Neural progenitor cell (in vitro differentiated cells): ENCODE results near the gene GSAP. TPM values are rescaled to one million over a fixed set of nuclear protein-coding genes. Genes with fewer than 3 reads are reported as not detected.

Experiments used
- DNase-seq: peaks from one replicate; pipeline ENCODE4 v3.0.0-alpha.2; 2016; ENCODE audit warnings: low spot score
- H2AFZ ChIP-seq: fragments of 200-600 bp; sonication (generic); replicated peaks from 2 replicates; pipeline ENCODE4 v1.6.1; 2016; ENCODE audit warnings: antibody characterized with exemption
- H3F3A ChIP-seq: fragments of 200-600 bp; sonication (generic); 2 replicates; pipeline ENCODE4 v1.6.1; 2016; ENCODE audit warnings: antibody characterized with exemption, low read depth
- H3K27ac ChIP-seq: fragments of 200-600 bp; sonication (generic); 2 replicates; pipeline ENCODE4 v1.5.1; 2016; ENCODE audit warnings: mild to moderate bottlenecking
- H3K27me3 ChIP-seq: fragments of 200-600 bp; sonication (generic); 2 replicates; pipeline ENCODE4 v1.6.1; 2016; ENCODE audit warnings: mild to moderate bottlenecking, moderate library complexity
- H3K36me3 ChIP-seq: fragments of 200-600 bp; sonication (generic); 2 replicates; pipeline ENCODE4 v1.5.1; 2016
- H3K4me1 ChIP-seq: fragments of 200-600 bp; sonication (generic); 2 replicates; pipeline ENCODE4 v1.6.1; 2016; ENCODE audit warnings: mixed run types
- H3K4me2 ChIP-seq: fragments of 200-600 bp; sonication (generic); 2 replicates; pipeline ENCODE4 v1.6.1; 2016
- H3K4me3 ChIP-seq: fragments of 200-600 bp; sonication (generic); 2 replicates; pipeline ENCODE4 v1.5.1; 2016
- H3K79me2 ChIP-seq: fragments of 200-600 bp; sonication (generic); 2 replicates; pipeline ENCODE4 v1.6.1; 2016; ENCODE audit warnings: low read depth
- H3K9ac ChIP-seq: fragments of 200-600 bp; sonication (generic); 2 replicates; pipeline ENCODE4 v1.6.1; 2016
- H3K9me3 ChIP-seq: fragments of 200-600 bp; sonication (generic); 2 replicates; pipeline ENCODE4 v1.5.1; 2016; ENCODE audit warnings: low read depth
- H4K20me1 ChIP-seq: fragments of 200-600 bp; sonication (generic); 2 replicates; pipeline ENCODE4 v1.6.1; 2016; ENCODE audit warnings: low read depth
- H3K27ac Mint-ChIP-seq: 3 replicates; pipeline ENCODE4 v1.8.0; 2021; ENCODE audit warnings: mixed read lengths
- H3K27me3 Mint-ChIP-seq: 2 replicates; pipeline ENCODE4 v1.8.0; 2022; ENCODE audit warnings: low read depth, mild to moderate bottlenecking, inconsistent platforms, moderate library complexity, mixed read lengths; ENCODE audit not compliant: insufficient read depth
- H3K36me3 Mint-ChIP-seq: 3 replicates; pipeline ENCODE4 v1.8.0; 2021; ENCODE audit warnings: mixed read lengths
- H3K4me1 Mint-ChIP-seq: 3 replicates; pipeline ENCODE4 v1.8.0; 2021; ENCODE audit warnings: mixed read lengths
- H3K4me3 Mint-ChIP-seq: 3 replicates; pipeline ENCODE4 v1.8.0; 2021; ENCODE audit warnings: mild to moderate bottlenecking, moderate library complexity, mixed read lengths
- H3K9me3 Mint-ChIP-seq: 3 replicates; pipeline ENCODE4 v1.8.0; 2020; ENCODE audit warnings: mixed read lengths
- CTCF ChIP-seq: fragments of 200-600 bp; sonication (generic); IDR thresholded peaks from 2 replicates; pipeline ENCODE4 v1.5.1; 2017; ENCODE audit warnings: antibody characterized with exemption, mild to moderate bottlenecking
- EZH2 ChIP-seq: fragments of 200-600 bp; sonication (generic); IDR thresholded peaks from 2 replicates; pipeline ENCODE4 v1.6.1; 2017; ENCODE audit warnings: antibody characterized with exemption, mild to moderate bottlenecking, moderate library complexity
- EZH2phosphoT487 ChIP-seq: fragments of 200-600 bp; sonication (generic); IDR thresholded peaks from 2 replicates; pipeline ENCODE4 v1.6.1; 2017; ENCODE audit warnings: antibody characterized with exemption
- total RNA-seq: library from RNA; depleted of rRNA; stranded (reverse); fragments of >200 nt; gene quantifications from 2 replicates; pipeline ENCODE4 v1.2.3, GENCODE V29; 2015; ENCODE audit warnings: low replicate concordance

Gene GSAP
- total RNA-seq, 1 donor from 2014 or later = 2.6 TPM

DNA sequence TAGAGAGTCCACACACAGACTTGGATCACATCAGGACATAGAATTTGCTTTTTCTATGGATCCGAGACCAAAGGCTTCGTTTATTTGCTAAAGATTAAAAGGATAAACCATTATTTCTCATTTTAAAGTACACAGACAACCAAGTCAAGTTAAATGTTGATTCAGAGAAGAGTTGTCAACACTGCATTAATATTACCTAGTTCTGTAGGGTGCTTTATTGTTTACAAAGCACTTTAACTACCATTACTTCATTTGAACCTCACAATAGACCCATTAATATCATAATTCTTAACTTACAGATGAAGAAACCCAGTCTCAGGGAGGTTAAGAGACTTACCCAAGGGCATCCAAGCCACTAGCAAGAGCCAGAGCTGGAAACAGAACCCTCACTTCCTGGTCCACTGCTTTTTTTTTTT, 43.2 kb upstream of the GSAP start:
- H3K9ac ChIP-seq = no peak overlapping the region
- TF ChIP-seq EZH2phosphoT487 (no peak), CTCF (no peak), EZH2 (no peak)
- Mint-ChIP-seq H3K27me3 (peaks cover 4% of the 10 kb centered on the region), H3K27ac (no peak overlapping the region), H3K9me3 (no peaks in the 10 kb centered on the region), H3K4me3 (no peak overlapping the region), H3K4me1 (no peaks in the 10 kb centered on the region), H3K36me3 (no peaks in the 10 kb centered on the region)
- no peak overlapping the region for H2AFZ ChIP-seq
- H3K4me2 ChIP-seq = no peak overlapping the region
- H3K4me1 ChIP-seq = peaks cover 3% of the 10 kb centered on the region
- H3K4me3 ChIP-seq = no peak overlapping the region
- H3K9me3 ChIP-seq = no peaks in the 10 kb centered on the region
- no peak overlapping the region for H3K27ac ChIP-seq
- no peaks in the 10 kb centered on the region for H3K36me3 ChIP-seq
- no peaks in the 10 kb centered on the region for H3F3A ChIP-seq
- H4K20me1 ChIP-seq = no peaks in the 10 kb centered on the region
- no peaks in the 10 kb centered on the region for H3K79me2 ChIP-seq
- no peaks in the 10 kb centered on the region for H3K27me3 ChIP-seq
- no peak for DNase-seq

GRCh38 chr7:77458786-77459185, 42.6 kb upstream of the GSAP start:
- no peaks in the 10 kb centered on the region for H3F3A ChIP-seq
- no peak overlapping the region for H3K27ac Mint-ChIP-seq
- no peaks in the 10 kb centered on the region for H3K36me3 Mint-ChIP-seq
- H3K79me2 ChIP-seq = no peaks in the 10 kb centered on the region
- no peak overlapping the region for H3K4me3 Mint-ChIP-seq
- no peak overlapping the region for H3K9ac ChIP-seq
- no peaks in the 10 kb centered on the region for H3K9me3 Mint-ChIP-seq
- no peak overlapping the region for H2AFZ ChIP-seq
- no peaks in the 10 kb centered on the region for H3K36me3 ChIP-seq
- peaks cover 4% of the 10 kb centered on the region for H3K27me3 Mint-ChIP-seq
- H4K20me1 ChIP-seq = no peaks in the 10 kb centered on the region
- peaks cover 3% of the 10 kb centered on the region for H3K4me1 ChIP-seq
- no peak for DNase-seq
- no peak overlapping the region for H3K4me3 ChIP-seq
- H3K4me2 ChIP-seq = no peak overlapping the region
- no peaks in the 10 kb centered on the region for H3K4me1 Mint-ChIP-seq
- no peaks in the 10 kb centered on the region for H3K27me3 ChIP-seq
- TF ChIP-seq CTCF (no peak), EZH2 (no peak), EZH2phosphoT487 (no peak)
- no peak overlapping the region for H3K27ac ChIP-seq
- no peaks in the 10 kb centered on the region for H3K9me3 ChIP-seq

DNA sequence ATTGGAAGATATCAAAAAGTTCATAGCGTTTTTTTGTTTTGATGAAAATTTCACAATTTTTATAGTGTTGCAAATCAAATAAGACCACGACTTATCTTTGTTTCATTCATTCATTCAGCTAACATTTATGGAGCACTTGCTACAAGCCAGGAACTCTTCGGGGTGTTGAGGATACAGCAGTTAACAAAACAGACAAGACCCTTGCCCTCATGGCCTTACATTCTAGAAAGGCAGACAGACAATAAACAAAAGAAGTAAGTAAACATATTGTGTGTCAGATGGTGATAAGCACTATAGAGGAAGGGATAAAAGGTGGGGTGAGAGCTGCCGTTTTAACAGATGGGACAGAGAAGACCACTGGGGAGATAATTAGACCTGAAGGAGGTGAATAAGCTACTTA, 41.6 kb upstream of the GSAP start:
- no peaks in the 10 kb centered on the region for H3F3A ChIP-seq
- H3K36me3 ChIP-seq = no peaks in the 10 kb centered on the region
- H3K4me2 ChIP-seq = no peak overlapping the region
- DNase-seq = no peak
- no peak for TF ChIP-seq CTCF
- TF ChIP-seq EZH2 = no peak
- TF ChIP-seq EZH2phosphoT487 = no peak
- no peak overlapping the region for H3K4me3 ChIP-seq
- no peaks in the 10 kb centered on the region for H4K20me1 ChIP-seq
- H2AFZ ChIP-seq = no peak overlapping the region
- no peak overlapping the region for H3K9ac ChIP-seq
- H3K4me1 ChIP-seq = peaks cover 3% of the 10 kb centered on the region
- no peaks in the 10 kb centered on the region for H3K9me3 ChIP-seq
- Mint-ChIP-seq H3K36me3 (no peaks in the 10 kb centered on the region), H3K9me3 (no peaks in the 10 kb centered on the region), H3K4me3 (no peak overlapping the region), H3K27me3 (peaks cover 4% of the 10 kb centered on the region), H3K27ac (no peak overlapping the region), H3K4me1 (no peaks in the 10 kb centered on the region)
- H3K27me3 ChIP-seq = no peaks in the 10 kb centered on the region
- H3K27ac ChIP-seq = no peak overlapping the region
- H3K79me2 ChIP-seq = no peaks in the 10 kb centered on the region

DNA sequence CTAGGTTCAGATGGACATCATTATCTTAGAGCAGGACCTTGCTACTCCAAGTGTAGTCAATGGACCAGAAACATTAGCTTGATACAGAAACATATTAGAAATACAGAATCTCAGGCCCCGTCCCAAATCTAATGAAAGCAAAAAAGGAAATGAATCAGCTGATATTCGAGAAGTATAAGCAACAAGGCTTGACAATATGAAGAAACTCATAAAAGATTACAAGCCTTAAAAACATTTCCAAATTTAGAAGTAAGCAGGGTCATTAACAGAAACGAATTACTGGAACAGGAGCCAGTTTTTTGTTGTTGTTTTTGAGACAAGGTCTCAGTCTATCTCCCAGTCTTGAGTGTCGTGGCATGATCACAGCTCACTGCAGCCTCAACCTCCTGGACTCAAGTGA, 40.5 kb upstream of the GSAP start:
- Histone ChIP-seq H2AFZ (no peak overlapping the region), H3K9ac (no peak overlapping the region), H3K36me3 (no peaks in the 10 kb centered on the region), H3K79me2 (no peaks in the 10 kb centered on the region), H3K4me3 (no peak overlapping the region), H3K27ac (no peak overlapping the region), H3K9me3 (no peaks in the 10 kb centered on the region), H3K27me3 (no peaks in the 10 kb centered on the region), H3K4me1 (no peaks in the 10 kb centered on the region), H3F3A (no peaks in the 10 kb centered on the region), H4K20me1 (no peaks in the 10 kb centered on the region), H3K4me2 (no peak overlapping the region)
- H3K4me1 Mint-ChIP-seq = no peaks in the 10 kb centered on the region
- H3K36me3 Mint-ChIP-seq = no peaks in the 10 kb centered on the region
- H3K27me3 Mint-ChIP-seq = peaks cover 4% of the 10 kb centered on the region
- no peak overlapping the region for H3K4me3 Mint-ChIP-seq
- DNase-seq = no peak
- TF ChIP-seq CTCF = no peak
- no peak for TF ChIP-seq EZH2phosphoT487
- no peaks in the 10 kb centered on the region for H3K9me3 Mint-ChIP-seq
- H3K27ac Mint-ChIP-seq = no peak overlapping the region
